Mesendoderm (in vitro differentiated cells): ENCODE results near the gene RCHY1.
A peak's percentile ranks its signal among the peaks of the same experiment; 100 is the strongest.

Experiments
- DNase-seq: peaks from one replicate; pipeline ENCODE4 v3.0.0; 2013
- H2AK5ac ChIP-seq: 2 replicates; pipeline ENCODE4 v1.6.1; 2013; ENCODE audit warnings: low read length, inconsistent platforms
- H2BK120ac ChIP-seq: 2 replicates; pipeline ENCODE4 v1.6.1; 2013; ENCODE audit warnings: low read depth, mild to moderate bottlenecking, low read length, moderate library complexity, mixed read lengths
- H2BK15ac ChIP-seq: replicated peaks from 2 replicates; pipeline ENCODE4 v1.6.1; 2013; ENCODE audit warnings: low read depth, mild to moderate bottlenecking, moderate library complexity
- H2BK5ac ChIP-seq: 2 replicates; pipeline ENCODE4 v1.6.1; 2013; ENCODE audit warnings: low read length, inconsistent platforms
- H3K18ac ChIP-seq: 2 replicates; pipeline ENCODE4 v1.6.1; 2013; ENCODE audit warnings: mild to moderate bottlenecking, low read length, mixed read lengths
- H3K23ac ChIP-seq: one replicate; pipeline ENCODE4 v1.6.1; 2013; ENCODE audit warnings: low read length
- H3K27ac ChIP-seq: 2 replicates; pipeline ENCODE4 v1.5.1; 2013; ENCODE audit warnings: low read depth, mild to moderate bottlenecking, inconsistent platforms, low read length, moderate library complexity
- H3K27me3 ChIP-seq: 2 replicates; pipeline ENCODE4 v1.6.1; 2013; ENCODE audit warnings: low read length, control low read depth, mild to moderate bottlenecking, inconsistent platforms; ENCODE audit not compliant: insufficient read depth, poor library complexity
- H3K36me3 ChIP-seq: 2 replicates; pipeline ENCODE4 v1.6.1; 2013; ENCODE audit warnings: low read length, inconsistent platforms; ENCODE audit not compliant: control insufficient read depth, insufficient read depth
- H3K4ac ChIP-seq: one replicate; pipeline ENCODE4 v1.6.1; 2013; ENCODE audit warnings: low read depth, mild to moderate bottlenecking, low read length, moderate library complexity
- H3K4me1 ChIP-seq: 2 replicates; pipeline ENCODE4 v1.6.1; 2013; ENCODE audit warnings: low read depth, low read length, inconsistent platforms; ENCODE audit not compliant: control insufficient read depth
- H3K4me2 ChIP-seq: 2 replicates; pipeline ENCODE4 v1.6.1; 2013; ENCODE audit warnings: low read length
- H3K4me3 ChIP-seq: 2 replicates; pipeline ENCODE4 v1.5.1; 2013; ENCODE audit warnings: mild to moderate bottlenecking, low read length
- H3K56ac ChIP-seq: one replicate; pipeline ENCODE4 v1.6.1; 2013; ENCODE audit warnings: low read length
- H3K79me1 ChIP-seq: 2 replicates; pipeline ENCODE4 v1.6.1; 2013; ENCODE audit warnings: low read length, inconsistent platforms
- H3K79me2 ChIP-seq: 2 replicates; pipeline ENCODE4 v1.6.1; 2013; ENCODE audit warnings: mild to moderate bottlenecking, low read length; ENCODE audit not compliant: control insufficient read depth, insufficient read depth
- H3K9ac ChIP-seq: 2 replicates; pipeline ENCODE4 v1.6.1; 2013; ENCODE audit warnings: low read length, inconsistent platforms
- H4K5ac ChIP-seq: one replicate; pipeline ENCODE4 v1.6.1; 2013; ENCODE audit warnings: low read length
- H4K8ac ChIP-seq: one replicate; pipeline ENCODE4 v1.6.1; 2013; ENCODE audit warnings: low read depth, mild to moderate bottlenecking, control low read depth, low read length, moderate library complexity
- WGBS: extraction: QIAGEN DNeasy Blood & Tissue Kit; methylation state at CpG from one replicate; pipeline ENCODE4 v1.1.7; 2013; ENCODE audit warnings: low lambda C conversion rate, missing lambda C conversion rate; ENCODE audit not compliant: insufficient coverage; ENCODE audit errors: extremely low coverage; 5-methylcytosine and 5-hydroxymethylcytosine counted together

RCHY1 gene

GRCh38 chr4:75457365-75457764, 56.8 kb downstream of the RCHY1 start:
- no peak for DNase-seq
- no peak overlapping the region for H3K4me2 ChIP-seq

GRCh38 chr4:75434105-75434504, 80.1 kb downstream of the RCHY1 start:
- Histone ChIP-seq H3K4me2 (no peak overlapping the region), H3K36me3 (no peaks in the 10 kb centered on the region), H3K27ac (no peak overlapping the region), H2AK5ac (no peak overlapping the region), H3K4me3 (no peak overlapping the region), H3K27me3 (no peaks in the 10 kb centered on the region), H4K8ac (no peak overlapping the region), H2BK120ac (no peak overlapping the region), H3K9ac (no peak overlapping the region), H4K5ac (no peak overlapping the region), H3K23ac (no peak overlapping the region), H3K4me1 (no peaks in the 10 kb centered on the region), H2BK15ac (no peak overlapping the region), H3K56ac (no peak overlapping the region), H3K18ac (no peak overlapping the region), H2BK5ac (no peak overlapping the region), H3K79me1 (no peaks in the 10 kb centered on the region), H3K4ac (no peak overlapping the region), H3K79me2 (no peaks in the 10 kb centered on the region)
- peak; percentile 29 for DNase-seq
- WGBS = no CpG with 5 or more reads among the region's 2 CpGs

More at GRCh38 chr4:75457365-75457764, 56.8 kb downstream of the RCHY1 start:
- H3K4me3 ChIP-seq = no peak overlapping the region
- H2AK5ac ChIP-seq = no peak overlapping the region
- no peak overlapping the region for H4K5ac ChIP-seq
- WGBS = no CpG with 5 or more reads among the region's 3 CpGs
- no peak overlapping the region for H2BK5ac ChIP-seq
- no peak overlapping the region for H3K4ac ChIP-seq
- H3K4me1 ChIP-seq = no peaks in the 10 kb centered on the region
- H3K27ac ChIP-seq = no peak overlapping the region
- H3K56ac ChIP-seq = no peak overlapping the region
- H2BK15ac ChIP-seq = no peak overlapping the region
- H2BK120ac ChIP-seq = no peak overlapping the region
- H3K36me3 ChIP-seq = no peaks in the 10 kb centered on the region
- no peak overlapping the region for H4K8ac ChIP-seq
- no peaks in the 10 kb centered on the region for H3K27me3 ChIP-seq
- H3K79me2 ChIP-seq = no peaks in the 10 kb centered on the region
- no peak overlapping the region for H3K9ac ChIP-seq
- H3K23ac ChIP-seq = no peak overlapping the region
- no peaks in the 10 kb centered on the region for H3K79me1 ChIP-seq
- H3K18ac ChIP-seq = no peak overlapping the region

- no peak overlapping the region for H3K56ac ChIP-seq
- H3K27ac ChIP-seq = no peak overlapping the region
- no peak overlapping the region for H2BK15ac ChIP-seq
- H3K79me2 ChIP-seq = no peaks in the 10 kb centered on the region
- peak; percentile 82 for DNase-seq
- no peak overlapping the region for H4K8ac ChIP-seq
- no peak overlapping the region for H2BK120ac ChIP-seq
- H3K4me3 ChIP-seq = no peak overlapping the region
- no peak overlapping the region for H2AK5ac ChIP-seq
- no peak overlapping the region for H3K4me2 ChIP-seq
- H3K4ac ChIP-seq = no peak overlapping the region
- no peak overlapping the region for H2BK5ac ChIP-seq
- H3K27me3 ChIP-seq = no peaks in the 10 kb centered on the region
- no peaks in the 10 kb centered on the region for H3K36me3 ChIP-seq
- H3K23ac ChIP-seq = no peak overlapping the region
- no peaks in the 10 kb centered on the region for H3K79me1 ChIP-seq
- no peak overlapping the region for H4K5ac ChIP-seq
- no peak overlapping the region for H3K9ac ChIP-seq
- H3K18ac ChIP-seq = no peak overlapping the region
- H3K4me1 ChIP-seq = no peaks in the 10 kb centered on the region
These were observed 81.5 kb downstream of the RCHY1 start for GRCh38 chr4:75432683-75433082.

- Histone ChIP-seq H2BK120ac (no peak overlapping the region), H4K8ac (no peak overlapping the region), H3K9ac (no peak overlapping the region), H3K18ac (no peak overlapping the region), H3K27me3 (no peaks in the 10 kb centered on the region), H3K4me2 (no peak overlapping the region), H3K4ac (no peak overlapping the region), H3K79me2 (no peaks in the 10 kb centered on the region), H2AK5ac (no peak overlapping the region), H3K23ac (no peak overlapping the region), H3K27ac (no peak overlapping the region), H4K5ac (no peak overlapping the region), H3K56ac (no peak overlapping the region), H3K36me3 (no peaks in the 10 kb centered on the region), H2BK15ac (no peak overlapping the region), H3K4me3 (no peak overlapping the region), H3K79me1 (no peaks in the 10 kb centered on the region), H2BK5ac (no peak overlapping the region), H3K4me1 (no peaks in the 10 kb centered on the region)
- no CpG with 5 or more reads among the region's 1 CpG for WGBS
- no peak for DNase-seq
These were observed 85.0 kb downstream of the RCHY1 start for GRCh38 chr4:75429208-75429607.
